ENCODE results near the gene LTC4S. TPM values are rescaled to one million over a fixed set of nuclear protein-coding genes. Genes with fewer than 3 reads are reported as not detected.
"Not testable (repeated sequence)": the region's sequence is repeated elsewhere in the genome, so short reads cannot be mapped to it uniquely, and the experiment has no call there.

Gene LTC4S
- 1 to 10 TPM; 2.2 to 4.6 (median 3.4) TPM for polyA plus RNA-seq (ENCODE audit: insufficient read length in 4 of 4)

- no peak for DNase-seq (ENCODE audit: low read depth in 4 of 4, low spot score in 3 of 4)
Observed at GRCh38 chr5:179793468-179794139, at the start of gene LTC4S. Gene LTC4S (plus strand): TSS chr5:179793986. CDS start chr5:179794081, 95 bp downstream.

- not testable (repeated sequence) for DNase-seq (ENCODE audit: low read depth in 4 of 4, low spot score in 3 of 4)
Observed at GRCh38 chr5:179744106-179744505, 49.7 kb upstream of the LTC4S start.

GRCh38 chr5:179746872-179747271, 46.9 kb upstream of the LTC4S start:
- no peak for DNase-seq (ENCODE audit: low read depth in 4 of 4, low spot score in 3 of 4)

- DNase-seq (ENCODE audit: low read depth in 4 of 4, low spot score in 3 of 4) = no peak
Observed at GRCh38 chr5:179747811-179748210, 46.0 kb upstream of the LTC4S start.

- DNase-seq (ENCODE audit: low read depth in 4 of 4, low spot score in 3 of 4) = no peak
Observed at GRCh38 chr5:179749857-179750508, 43.8 kb upstream of the LTC4S start.

GRCh38 chr5:179753971-179754370, 39.8 kb upstream of the LTC4S start:
- no peak for DNase-seq (ENCODE audit: low read depth in 4 of 4, low spot score in 3 of 4)

- DNase-seq (ENCODE audit: low read depth in 4 of 4, low spot score in 3 of 4) = peak in 1 of 4 donors; percentile 21
Observed at GRCh38 chr5:179755022-179755421, 38.8 kb upstream of the LTC4S start.

- no peak for DNase-seq (ENCODE audit: low read depth in 4 of 4, low spot score in 3 of 4)
Observed at GRCh38 chr5:179758955-179759354, 34.8 kb upstream of the LTC4S start.

GRCh38 chr5:179759581-179760551, 33.9 kb upstream of the LTC4S start:
- no peak for DNase-seq (ENCODE audit: low read depth in 4 of 4, low spot score in 3 of 4)

GRCh38 chr5:179762079-179762780, 31.6 kb upstream of the LTC4S start:
- DNase-seq (ENCODE audit: low read depth in 4 of 4, low spot score in 3 of 4) = no peak

- DNase-seq (ENCODE audit: low read depth in 4 of 4, low spot score in 3 of 4) = no peak
Observed at GRCh38 chr5:179762781-179763176, 31.0 kb upstream of the LTC4S start.

- DNase-seq (ENCODE audit: low read depth in 4 of 4, low spot score in 3 of 4) = peak; percentile 52 to 75 (median 58)
Observed at GRCh38 chr5:179763215-179763945, 30.4 kb upstream of the LTC4S start.

GRCh38 chr5:179764056-179764455, 29.7 kb upstream of the LTC4S start:
- no peak for DNase-seq (ENCODE audit: low read depth in 4 of 4, low spot score in 3 of 4)

- no peak for DNase-seq (ENCODE audit: low read depth in 4 of 4, low spot score in 3 of 4)
Observed at GRCh38 chr5:179765400-179765799, 28.4 kb upstream of the LTC4S start.

GRCh38 chr5:179766021-179766725, 27.6 kb upstream of the LTC4S start:
- no peak for DNase-seq (ENCODE audit: low read depth in 4 of 4, low spot score in 3 of 4)

- DNase-seq (ENCODE audit: low read depth in 4 of 4, low spot score in 3 of 4) = no peak
Observed at GRCh38 chr5:179766726-179767455, 26.9 kb upstream of the LTC4S start.

- DNase-seq (ENCODE audit: low read depth in 4 of 4, low spot score in 3 of 4) = no peak
Observed at GRCh38 chr5:179767496-179768100, 26.2 kb upstream of the LTC4S start.

All from left renal pelvis (tissue), 4 donors.